GM12873 (cell line): ENCODE data around the gene KCNH8.
A peak's percentile ranks its signal among the peaks of the same experiment; 100 is the strongest.

ENCODE experiments used
- TF ChIP-seq, protein P1 (sequence below): IDR thresholded peaks from 2 replicates; pipeline ENCODE4 v1.5.1; 2012; ENCODE audit warnings: low read depth, mild to moderate bottlenecking, moderate library complexity, low read length, control low read depth; ENCODE audit not compliant: insufficient read depth; ENCODE audit errors: missing control alignments

Gene KCNH8

DNA sequence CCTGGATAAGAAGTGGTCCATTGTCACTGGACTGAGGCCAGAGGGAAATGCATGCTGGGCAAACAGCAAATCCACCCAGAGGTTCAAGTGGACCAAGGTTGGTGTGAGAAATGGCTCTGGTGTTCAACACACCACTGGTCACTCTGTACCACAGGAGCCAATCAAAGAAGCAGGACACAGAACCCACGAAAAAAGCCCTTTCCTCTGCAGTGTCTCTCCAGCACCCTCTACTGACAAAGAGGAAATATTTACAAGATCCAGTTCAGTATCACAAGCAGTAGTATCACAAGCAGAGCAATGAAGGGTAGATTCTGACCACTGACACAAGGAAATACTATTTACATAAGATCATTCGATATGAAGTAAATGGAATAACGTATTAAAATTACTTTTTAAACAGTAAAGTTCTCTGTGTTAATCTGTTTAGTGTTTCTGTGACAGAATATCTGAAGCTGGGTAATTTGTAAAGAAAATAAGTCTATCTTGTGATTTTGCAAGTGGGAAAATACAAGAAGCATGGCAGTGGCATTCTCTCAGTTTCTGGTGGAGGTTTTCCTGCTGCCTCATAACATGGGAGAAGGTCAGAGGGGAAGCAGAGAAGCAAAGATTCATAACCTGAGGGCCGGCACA lies 395.0 kb downstream of the KCNH8 start:
- TF ChIP-seq, protein P1, sequence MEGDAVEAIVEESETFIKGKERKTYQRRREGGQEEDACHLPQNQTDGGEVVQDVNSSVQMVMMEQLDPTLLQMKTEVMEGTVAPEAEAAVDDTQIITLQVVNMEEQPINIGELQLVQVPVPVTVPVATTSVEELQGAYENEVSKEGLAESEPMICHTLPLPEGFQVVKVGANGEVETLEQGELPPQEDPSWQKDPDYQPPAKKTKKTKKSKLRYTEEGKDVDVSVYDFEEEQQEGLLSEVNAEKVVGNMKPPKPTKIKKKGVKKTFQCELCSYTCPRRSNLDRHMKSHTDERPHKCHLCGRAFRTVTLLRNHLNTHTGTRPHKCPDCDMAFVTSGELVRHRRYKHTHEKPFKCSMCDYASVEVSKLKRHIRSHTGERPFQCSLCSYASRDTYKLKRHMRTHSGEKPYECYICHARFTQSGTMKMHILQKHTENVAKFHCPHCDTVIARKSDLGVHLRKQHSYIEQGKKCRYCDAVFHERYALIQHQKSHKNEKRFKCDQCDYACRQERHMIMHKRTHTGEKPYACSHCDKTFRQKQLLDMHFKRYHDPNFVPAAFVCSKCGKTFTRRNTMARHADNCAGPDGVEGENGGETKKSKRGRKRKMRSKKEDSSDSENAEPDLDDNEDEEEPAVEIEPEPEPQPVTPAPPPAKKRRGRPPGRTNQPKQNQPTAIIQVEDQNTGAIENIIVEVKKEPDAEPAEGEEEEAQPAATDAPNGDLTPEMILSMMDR: peak; percentile 80

DNA sequence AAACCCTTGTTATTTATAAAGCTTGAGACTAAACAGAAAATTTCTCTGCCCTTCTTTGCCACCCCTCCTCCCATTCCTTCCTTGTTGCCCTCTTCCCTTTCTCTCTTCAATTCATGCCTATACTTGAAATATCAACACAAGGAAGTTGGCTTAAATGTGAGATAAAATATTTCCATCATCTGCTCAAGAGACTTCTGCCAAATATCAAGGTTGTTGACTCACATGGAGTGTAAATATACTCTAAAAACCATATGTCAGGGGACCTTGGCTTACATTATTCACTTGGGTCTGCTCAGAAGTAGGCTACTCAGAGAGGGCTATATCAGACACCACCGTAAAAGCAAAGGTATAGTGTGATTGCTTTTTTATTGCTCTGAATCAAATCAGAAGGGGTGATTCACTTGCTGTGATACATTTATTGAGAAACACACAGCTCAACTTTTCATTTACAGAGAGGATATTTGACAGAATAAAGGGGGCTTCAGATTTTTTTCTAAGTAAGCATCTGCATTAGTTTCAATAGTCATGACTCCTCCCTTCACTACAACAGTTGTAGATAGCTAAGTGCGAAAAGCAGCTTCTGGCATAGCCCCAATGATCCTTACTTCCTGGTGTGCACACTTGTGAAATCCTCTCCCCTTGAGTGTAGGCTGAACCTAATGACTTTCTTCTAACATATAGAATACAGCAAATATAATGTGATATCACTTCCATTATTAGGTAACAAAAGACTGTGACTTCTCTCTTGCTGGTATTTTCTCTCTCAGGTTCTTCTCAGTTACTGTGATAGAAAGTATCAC lies 399.6 kb downstream of the KCNH8 start:
- TF ChIP-seq, protein P1: no peak

DNA sequence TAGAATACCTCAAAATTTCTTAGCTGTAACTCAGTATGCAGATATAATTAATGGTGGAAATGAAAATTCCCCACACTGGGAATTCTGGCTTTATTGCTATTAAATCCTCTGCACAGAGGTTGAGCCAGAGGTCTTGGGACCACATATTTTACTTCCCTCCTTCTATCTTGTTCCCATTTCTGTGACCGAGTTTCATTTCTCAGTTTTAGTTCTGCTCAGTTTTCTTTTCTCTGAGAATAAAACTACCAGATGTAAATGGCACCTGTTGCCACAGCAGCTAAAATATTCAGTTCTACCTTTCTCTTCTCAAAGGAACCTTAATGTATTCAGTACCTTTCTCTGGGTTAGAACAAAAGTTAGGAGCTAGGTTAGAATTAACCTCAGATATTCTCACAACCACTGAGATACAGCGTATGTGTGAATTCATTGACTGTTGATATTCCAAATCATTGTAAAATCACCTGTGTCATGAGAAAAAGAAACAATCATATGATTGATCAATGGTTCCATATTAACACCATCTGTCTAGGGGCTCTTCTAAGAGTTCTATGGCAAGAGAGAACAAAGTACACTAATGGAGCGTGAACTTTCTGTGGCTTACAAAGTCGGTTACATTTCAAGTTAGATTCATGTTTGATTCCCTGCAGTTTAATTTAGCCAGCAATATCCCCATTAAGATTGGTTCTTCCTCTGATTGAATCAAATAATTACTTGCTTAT lies 411.6 kb downstream of the KCNH8 start:
- TF ChIP-seq, protein P1: no peak

DNA sequence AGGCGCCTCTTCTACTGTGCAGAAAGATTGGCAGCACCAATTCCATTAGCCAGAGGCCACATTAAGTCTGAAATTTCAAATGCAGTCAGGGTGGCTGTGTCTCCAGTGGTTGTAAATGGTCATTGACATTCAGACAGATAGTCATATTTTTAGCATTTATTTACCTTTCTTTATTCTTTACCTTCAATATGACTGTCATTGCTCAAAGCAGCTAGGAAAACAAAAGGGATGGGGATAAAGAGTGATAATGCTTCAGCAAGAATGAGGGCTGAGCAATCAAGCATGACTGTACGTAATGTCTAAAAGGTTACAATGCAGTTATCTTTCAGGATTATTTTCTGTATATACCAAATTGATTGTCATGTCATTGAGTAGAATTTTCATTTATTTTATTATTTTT lies 425.3 kb downstream of the KCNH8 start:
- TF ChIP-seq, protein P1: no peak

DNA sequence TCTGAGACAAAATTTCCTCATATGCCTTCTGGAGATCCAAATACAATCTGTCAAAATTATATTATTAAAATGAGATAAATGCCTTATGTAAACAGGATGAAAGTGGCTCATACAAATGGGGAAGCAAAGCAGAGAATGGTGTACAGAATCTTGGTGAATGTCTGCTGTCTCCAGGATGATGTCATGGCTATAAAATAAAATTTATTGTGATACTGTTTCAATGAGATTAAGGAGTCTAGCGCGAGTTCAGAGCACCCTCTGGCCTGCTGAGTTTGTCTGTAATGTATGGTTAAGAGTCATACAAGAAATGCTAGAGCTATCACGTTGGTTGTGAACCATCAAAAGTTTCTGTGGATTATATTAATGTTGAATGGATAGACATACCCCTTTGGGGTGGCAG lies 426.0 kb downstream of the KCNH8 start:
- TF ChIP-seq, protein P1: no peak

DNA sequence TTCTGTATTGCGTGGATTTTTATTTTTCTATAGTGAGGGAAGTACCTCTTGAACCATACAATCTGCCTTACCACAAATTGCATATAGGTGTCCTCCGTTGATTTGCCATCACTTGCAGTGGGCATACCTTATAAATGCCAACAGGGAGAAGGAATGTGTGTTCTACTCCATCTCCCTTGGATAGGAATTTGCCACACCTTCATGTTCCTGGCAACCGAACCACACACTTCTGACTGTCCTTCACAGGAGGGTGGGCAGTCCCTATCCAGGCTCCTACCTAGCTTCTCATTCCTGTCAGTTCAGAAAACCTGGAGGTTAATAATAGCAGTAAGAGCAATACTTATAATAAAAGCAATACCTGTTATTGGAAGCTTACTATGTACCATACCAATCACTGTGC lies 428.0 kb downstream of the KCNH8 start:
- TF ChIP-seq, protein P1: no peak
